GM19193 (cell line): ENCODE measurements around the gene ZNF507.

ENCODE experiments used
- POLR2A ChIP-seq: IDR thresholded peaks from 4 replicates; pipeline ENCODE4 v1.6.1; 2011; ENCODE audit not compliant: insufficient read depth, insufficient read length; ENCODE audit errors: extremely low read depth

ZNF507 gene

DNA sequence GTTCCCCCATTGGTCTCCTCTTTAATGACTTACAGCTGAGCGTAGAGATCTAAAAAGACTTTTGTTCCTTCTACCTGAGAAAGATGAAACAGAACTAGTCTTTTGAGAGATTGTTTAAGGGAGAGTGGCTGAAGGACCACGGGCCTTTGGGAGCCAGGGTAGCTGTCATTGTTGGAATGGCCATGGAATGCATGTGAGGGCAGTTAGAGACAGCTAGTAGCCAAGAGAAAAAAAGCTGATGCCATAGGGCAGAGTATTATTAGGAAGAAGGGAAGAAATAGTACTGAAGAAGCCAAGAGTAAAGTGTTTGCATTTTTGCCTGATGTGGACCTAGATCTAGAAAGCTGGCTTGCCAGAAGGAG is 5.6 kb downstream of the ZNF507 start:
- TF ChIP-seq POLR2A: no peak

DNA sequence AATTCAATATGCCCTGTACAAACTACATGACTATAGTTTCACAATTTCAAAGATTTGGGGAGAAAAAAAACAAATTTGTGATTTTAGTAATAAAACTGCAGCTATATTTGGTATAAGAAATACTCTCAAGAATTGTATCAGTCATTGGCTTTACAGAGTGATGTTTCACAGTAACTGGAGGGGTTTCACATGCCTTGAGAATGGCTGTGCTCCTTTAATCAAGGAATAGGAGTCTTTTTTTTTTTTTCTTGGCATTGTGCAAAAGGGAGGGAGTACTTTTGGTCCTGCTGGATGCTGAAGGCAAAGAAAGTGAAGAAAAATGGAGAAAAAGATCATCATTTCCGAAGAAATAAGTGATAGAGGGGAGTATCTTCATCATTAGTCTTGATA is 6.8 kb downstream of the ZNF507 start:
- no peak for TF ChIP-seq POLR2A

DNA sequence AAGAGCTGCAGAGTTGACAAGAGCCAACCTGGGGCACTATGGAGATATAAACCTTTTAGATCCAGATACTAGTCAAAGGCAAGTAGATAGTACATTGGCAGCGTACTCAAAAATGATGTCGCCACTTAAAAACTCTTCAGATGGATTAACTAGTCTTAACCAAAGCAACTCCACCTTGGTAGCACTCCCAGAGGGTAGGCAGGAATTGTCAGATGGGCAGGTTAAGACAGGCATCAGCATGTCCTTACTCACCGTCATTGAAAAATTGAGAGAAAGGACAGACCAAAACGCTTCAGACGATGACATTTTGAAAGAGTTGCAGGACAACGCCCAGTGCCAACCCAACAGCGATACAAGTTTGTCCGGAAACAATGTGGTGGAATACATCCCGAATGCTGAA is 8.9 kb downstream of the ZNF507 start:
- TF ChIP-seq POLR2A: no peak

DNA sequence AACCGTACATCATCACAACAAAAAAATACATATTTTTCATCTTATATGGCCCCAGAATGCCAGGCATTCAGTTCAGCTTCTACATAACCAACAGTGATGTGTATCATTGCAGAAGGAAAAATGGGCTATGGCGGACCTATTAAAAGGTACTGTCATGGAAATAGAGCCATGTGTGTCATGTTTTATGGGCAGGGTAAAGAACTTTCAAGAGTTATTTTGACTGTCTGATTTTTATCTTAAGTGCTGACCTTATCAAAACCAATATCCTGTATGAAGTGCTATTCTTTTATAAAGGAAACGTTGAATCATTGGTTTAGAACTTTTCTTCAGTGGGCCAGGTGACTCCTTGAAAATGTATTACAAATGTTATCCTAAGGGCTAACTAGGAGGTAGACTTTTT is 9.9 kb downstream of the ZNF507 start:
- TF ChIP-seq POLR2A: no peak

DNA sequence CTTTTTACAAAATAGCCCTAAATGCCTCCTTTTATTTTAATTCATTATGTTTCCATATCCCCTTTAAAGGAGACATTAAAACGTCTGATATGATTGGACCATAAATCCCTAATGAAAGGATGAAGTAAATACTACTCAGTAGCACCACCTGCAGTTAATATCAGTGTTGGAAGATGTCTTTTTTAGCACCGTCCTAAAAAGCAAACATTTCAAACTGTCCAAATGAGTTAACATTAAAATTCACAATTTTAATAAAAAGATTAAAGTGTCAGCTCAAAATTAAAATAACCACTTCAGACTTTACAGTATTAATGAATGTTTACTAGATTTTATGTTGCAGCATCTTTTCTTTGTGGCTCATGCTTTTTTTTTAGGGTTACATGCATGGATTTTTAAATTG is 12.3 kb downstream of the ZNF507 start:
- no peak for TF ChIP-seq POLR2A

DNA sequence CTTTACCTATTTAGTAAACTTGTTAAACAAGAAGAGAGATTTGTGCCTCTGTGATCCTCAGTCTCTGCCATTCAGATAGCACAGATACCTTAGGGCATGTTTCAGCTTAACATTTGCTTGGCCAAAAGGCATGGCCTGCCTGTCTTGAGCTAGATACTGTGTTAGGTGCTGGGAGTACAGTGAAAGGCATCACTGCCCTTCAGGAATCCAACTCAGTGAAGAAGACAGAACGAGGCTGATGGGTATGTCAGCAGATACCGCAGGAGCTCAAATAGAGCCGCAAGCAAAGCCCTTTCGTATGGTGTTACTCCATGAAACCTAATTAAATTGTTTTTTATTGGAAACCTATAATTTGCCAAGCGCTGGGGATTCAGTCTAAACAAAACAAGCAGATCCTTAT is 12.9 kb downstream of the ZNF507 start:
- no peak for TF ChIP-seq POLR2A

DNA sequence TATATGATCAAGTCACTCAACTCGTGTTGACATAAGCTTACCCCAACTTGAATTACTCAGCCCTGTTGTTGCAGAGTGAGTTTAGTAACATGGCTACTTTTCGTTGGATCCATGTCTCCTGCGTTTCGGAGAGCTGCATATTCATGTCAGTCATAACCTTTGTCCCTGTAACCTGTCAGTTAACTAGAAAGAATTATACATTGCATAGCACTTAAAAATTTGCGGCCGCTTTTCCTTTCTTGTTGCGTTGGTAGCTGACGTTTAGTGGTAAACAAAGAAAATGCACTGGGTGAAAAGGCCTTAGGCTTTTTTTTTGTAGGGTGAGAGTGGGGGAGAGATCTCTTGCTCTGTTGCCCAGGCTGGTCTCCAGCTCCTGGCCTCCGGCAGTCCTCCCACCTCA is 14.2 kb downstream of the ZNF507 start:
- TF ChIP-seq POLR2A: no peak

DNA sequence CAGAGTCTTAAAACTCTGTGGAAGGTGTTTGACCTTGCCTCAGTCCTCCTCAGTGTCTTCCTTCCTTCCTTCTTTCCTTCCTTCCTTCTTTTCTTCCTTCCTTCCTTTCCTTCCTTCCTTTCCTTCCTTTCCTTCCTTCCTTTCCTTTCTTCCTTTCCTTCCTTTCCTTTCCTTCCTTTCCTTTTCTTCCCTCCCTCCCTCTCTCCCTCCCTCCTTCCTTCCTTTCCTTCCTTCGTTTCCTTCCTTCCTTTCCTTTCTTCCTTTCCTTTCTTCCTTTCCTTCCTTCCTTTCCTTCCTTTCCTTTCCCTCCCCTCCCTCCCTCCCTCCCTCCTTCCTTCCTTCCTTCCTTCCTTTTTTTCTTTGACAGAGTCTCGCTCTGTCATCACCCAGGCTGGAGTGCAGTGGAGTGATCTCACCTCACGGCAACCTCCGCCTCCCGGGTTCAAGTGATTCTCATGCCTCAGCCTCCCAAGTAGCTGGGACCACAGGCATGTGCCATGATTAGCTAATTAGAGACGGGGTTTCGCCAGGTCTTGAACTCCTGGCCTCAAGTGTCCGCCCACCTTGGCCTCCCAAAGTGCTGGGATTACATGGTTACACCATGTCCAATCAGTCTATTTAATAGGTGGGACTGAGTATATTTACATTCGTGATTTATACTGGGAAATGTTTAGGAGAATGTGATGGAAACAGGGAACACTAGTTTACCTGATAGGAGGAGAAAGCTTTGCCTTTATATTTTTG is 16.3 kb downstream of the ZNF507 start:
- no peak for TF ChIP-seq POLR2A

DNA sequence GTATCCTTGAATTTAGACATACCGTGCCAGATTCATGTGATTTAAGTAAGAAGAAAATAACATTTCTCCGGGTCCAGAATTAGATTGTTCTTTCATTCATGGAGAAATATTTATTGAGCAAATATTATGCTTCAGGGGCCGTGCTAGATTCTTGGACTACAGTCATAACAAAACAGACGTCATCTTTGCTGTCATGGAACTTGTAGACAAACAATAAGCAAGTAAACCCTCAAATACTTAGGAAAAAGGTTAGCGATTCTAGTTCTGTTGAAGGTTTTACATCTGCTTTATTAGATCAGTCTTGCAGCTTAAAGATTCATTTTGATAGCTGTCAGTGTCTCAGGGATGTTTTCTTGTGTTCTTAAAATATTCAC is 16.9 kb downstream of the ZNF507 start:
- TF ChIP-seq POLR2A: no peak

DNA sequence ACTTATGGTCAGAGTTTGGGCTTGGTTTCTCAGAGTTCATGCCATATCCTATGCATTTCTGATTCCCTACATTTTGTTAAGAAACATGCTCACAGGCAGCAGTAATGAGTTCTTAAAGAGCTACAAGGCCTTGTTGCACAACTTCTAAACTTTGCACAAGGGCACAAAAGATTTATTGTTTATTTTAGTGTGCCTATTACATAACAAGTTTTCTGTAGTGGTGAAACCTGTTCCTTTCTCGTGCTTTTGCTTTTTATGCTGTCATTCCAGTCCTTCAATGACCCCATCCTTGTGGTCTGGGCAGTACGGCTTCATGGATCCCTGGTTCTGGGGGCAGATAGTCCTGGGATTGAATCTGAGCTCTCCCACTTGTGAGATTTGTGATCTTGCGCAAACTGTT is 17.8 kb downstream of the ZNF507 start:
- no peak for TF ChIP-seq POLR2A

DNA sequence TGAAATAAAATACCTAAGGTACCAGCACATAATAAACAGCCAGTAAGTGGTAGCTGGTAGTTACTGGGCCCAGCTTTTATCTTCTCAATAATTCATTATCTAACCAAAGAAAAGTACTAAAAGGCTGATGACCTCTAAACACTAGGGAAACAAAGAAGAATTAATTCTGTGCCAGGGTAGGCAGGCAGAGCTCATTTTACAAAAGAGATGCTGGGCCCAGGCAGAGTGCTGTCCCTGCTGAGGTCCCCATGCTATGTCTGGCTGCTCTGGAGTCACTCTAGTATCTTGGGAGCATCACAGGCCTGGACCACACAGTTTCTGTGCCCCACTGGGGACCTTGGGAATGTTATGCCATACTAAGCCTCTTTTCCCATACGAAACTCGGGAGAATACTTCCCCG is 18.2 kb downstream of the ZNF507 start:
- TF ChIP-seq POLR2A: no peak

DNA sequence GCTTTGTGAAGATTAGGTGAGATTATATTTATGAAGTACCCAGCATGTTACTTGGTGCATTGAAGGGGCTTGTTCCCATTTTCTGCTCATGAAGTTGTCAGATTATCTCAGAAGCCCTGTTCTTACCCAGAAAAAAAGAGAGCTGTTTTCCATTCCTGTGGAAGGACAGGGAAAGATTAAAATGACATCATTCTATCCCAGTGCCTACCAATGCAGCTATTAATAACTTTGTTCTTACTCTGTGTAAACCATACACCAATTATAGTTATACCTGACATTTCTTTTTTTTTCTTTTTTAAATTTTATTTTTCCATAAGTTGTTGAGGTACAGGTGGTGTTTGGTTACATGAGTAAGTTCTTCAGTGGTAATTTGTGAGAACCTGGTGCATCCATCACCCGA is 18.6 kb downstream of the ZNF507 start:
- TF ChIP-seq POLR2A: no peak

DNA sequence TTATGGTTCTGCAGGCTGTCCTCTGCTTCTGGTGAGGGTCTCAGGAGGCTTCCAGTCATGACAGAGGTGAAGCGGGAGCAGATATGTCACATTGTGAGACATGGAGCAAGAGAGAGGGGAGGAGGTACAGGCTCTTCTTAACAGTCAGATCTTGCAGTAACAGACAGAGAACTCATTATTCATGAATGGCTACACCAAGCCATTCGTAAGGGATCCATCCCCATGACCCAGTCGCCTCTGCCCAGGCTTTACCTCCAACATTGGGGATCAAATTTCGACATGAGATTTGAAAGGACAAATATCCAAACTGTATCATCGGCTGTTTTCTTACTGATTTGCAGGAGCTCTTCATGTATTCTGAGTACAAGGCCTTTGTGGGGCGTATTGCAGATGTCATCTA is 21.7 kb downstream of the ZNF507 start:
- no peak for TF ChIP-seq POLR2A

DNA sequence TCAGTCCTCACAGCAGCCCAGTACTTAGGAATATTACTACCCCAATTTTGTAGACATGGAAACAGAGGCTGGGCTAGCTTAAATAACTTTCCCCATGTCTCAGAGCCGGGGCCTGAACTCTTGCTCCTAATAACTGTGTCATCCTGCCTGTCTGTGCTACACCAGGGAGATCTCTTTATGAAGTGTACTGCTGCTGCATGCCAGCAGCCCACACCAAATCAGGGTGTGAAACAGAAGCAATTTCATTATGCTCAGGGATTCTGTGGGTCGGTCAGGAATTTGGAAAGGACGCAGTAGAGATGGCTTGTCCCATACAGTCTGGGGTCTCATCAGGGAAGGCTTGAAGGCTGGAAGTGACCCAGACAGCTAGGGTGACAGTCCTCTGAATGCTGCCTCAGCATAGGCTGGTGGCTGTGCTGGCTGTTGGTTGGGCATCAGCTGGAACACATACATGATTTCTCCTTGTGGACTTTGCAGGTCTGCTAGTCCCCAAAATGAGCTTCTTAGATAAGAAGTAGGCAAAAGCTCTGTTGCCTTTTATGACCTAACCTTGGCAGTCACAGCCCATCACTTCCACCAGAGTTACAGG is 22.6 kb downstream of the ZNF507 start:
- TF ChIP-seq POLR2A: no peak

DNA sequence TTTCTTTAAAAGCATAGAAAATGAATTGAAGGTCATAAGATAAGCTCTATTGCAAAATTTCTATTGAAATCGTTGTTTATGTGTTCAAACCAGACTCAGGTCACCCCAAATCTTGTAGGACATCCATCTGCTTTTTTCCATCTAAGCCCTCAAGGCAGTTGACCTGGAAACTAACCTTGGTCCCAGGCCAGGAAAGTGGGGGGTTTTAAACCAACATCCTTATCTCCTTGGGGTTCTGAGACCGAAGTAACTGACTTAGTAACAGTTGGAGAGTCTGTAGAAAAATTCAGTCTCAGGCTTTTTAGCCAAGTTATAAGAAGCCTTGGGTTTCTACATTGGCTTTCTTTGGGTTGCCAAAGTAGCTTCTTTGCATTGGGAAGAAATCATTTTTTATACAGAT is 23.4 kb downstream of the ZNF507 start:
- no peak for TF ChIP-seq POLR2A

DNA sequence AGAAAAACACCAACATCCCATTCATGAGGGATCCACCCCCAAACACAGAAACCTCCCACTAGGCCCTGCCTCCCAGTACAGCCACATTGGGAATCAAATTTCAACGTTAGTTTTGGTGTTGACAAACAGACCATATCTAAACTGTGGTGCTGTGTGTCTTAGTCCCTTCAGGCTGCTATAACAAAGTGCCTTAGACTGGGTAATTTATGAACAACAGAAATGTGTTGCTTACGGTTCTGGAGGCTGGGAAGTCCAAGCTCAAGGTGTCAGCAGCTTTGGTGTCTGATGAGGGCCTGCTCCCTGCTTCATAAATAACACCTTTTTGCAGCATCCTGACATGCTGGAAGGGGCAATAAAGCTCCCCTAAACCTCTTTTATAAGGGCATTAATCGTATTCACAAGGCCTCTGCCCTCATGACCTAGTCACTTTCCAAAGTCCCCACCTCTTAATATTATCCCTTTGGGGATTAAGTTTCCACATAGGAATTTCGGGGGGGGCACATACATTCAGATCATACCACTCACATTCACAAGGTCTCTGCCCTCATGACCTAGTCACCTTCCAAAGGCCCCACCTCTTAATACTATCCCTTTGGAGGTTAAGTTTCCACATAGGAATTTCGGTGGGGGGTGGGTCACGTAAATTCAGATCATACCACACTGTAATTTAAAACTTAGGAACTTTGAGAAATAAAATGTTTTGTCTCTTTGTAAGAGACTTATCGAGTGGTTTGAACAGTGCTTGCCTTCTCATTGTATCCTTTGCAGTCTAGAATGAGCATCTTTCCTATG is 27.5 kb downstream of the ZNF507 start:
- no peak for TF ChIP-seq POLR2A
